ENCODE data around the gene NLGN1. TPM values are rescaled to one million over a fixed set of nuclear protein-coding genes. Genes with fewer than 3 reads are reported as not detected.

NLGN1 gene
- total and polyA plus RNA-seq, 12 donors, result 0.13 to 3.7 (median 0.84) TPM

- 45 to 56% (median 46%) methylated on average over 4 of the region's 4 CpGs for WGBS, 4 donors
- TF ChIP-seq POLR2A (IDR thresholded peaks at IDR 0.05) (no peak), CTCF (IDR thresholded peaks at IDR 0.05) (no peak)
Measured at GRCh38 chr3:173938159-173938558, 540.6 kb downstream of the NLGN1 start.

GRCh38 chr3:173938616-173939015, 541.1 kb downstream of the NLGN1 start:
- intact Hi-C loops (cut with DNase I), result no loop called here
- H3K4me1 ChIP-seq (replicated peaks in 1 of 2), result no peaks in the 10 kb centered on the region
- no peak for TF ChIP-seq CTCF (IDR thresholded peaks at IDR 0.05)
- no peak for TF ChIP-seq POLR2A (IDR thresholded peaks at IDR 0.05)
- no peaks in the 10 kb centered on the region for H3K9me3 ChIP-seq (replicated peaks in 1 of 3)
- H3K27me3 ChIP-seq, result no peaks in the 10 kb centered on the region
- 53 to 58% (median 57%) methylated on average over 2 of the region's 2 CpGs for WGBS, 4 donors
- no peak overlapping the region for H3K4me3 ChIP-seq
- H3K36me3 ChIP-seq (replicated peaks in 1 of 2), result no peaks in the 10 kb centered on the region
- DNase-seq, result no peak
- no peak overlapping the region for H3K27ac ChIP-seq

More at GRCh38 chr3:173938159-173938558, 540.6 kb downstream of the NLGN1 start:
- no peak overlapping the region for H3K4me3 ChIP-seq
- no peaks in the 10 kb centered on the region for H3K27me3 ChIP-seq
- no peaks in the 10 kb centered on the region for H3K9me3 ChIP-seq (replicated peaks in 1 of 3)
- no peaks in the 10 kb centered on the region for H3K4me1 ChIP-seq (replicated peaks in 1 of 2)
- no peaks in the 10 kb centered on the region for H3K36me3 ChIP-seq (replicated peaks in 1 of 2)
- intact Hi-C loops (cut with DNase I), result no loop called here
- H3K27ac ChIP-seq, result no peak overlapping the region
- DNase-seq, result no peak

- no peak overlapping the region for H3K27ac ChIP-seq
- no peaks in the 10 kb centered on the region for H3K9me3 ChIP-seq (replicated peaks in 1 of 3)
- TF ChIP-seq CTCF (IDR thresholded peaks at IDR 0.05) (no peak), POLR2A (IDR thresholded peaks at IDR 0.05) (no peak)
- intact Hi-C loops (cut with DNase I), result no loop called here
- 66 to 72% (median 70%) methylated on average over 2 of the region's 2 CpGs for WGBS, 4 donors
- no peaks in the 10 kb centered on the region for H3K27me3 ChIP-seq
- no peaks in the 10 kb centered on the region for H3K36me3 ChIP-seq (replicated peaks in 1 of 2)
- DNase-seq, result no peak
- no peak overlapping the region for H3K4me3 ChIP-seq
- H3K4me1 ChIP-seq (replicated peaks in 1 of 2), result no peaks in the 10 kb centered on the region
Measured at GRCh38 chr3:173939331-173939730, 541.8 kb downstream of the NLGN1 start.

- DNase-seq, result no peak
- intact Hi-C loops (cut with DNase I), result no loop called here
- Histone ChIP-seq H3K4me3 (no peak overlapping the region), H3K4me1 (replicated peaks in 1 of 2) (no peaks in the 10 kb centered on the region), H3K36me3 (replicated peaks in 1 of 2) (no peaks in the 10 kb centered on the region), H3K9me3 (replicated peaks in 1 of 3) (no peaks in the 10 kb centered on the region), H3K27me3 (no peaks in the 10 kb centered on the region), H3K27ac (no peak overlapping the region)
- WGBS, 4 donors, result 57 to 69% (median 62%) methylated on average over 3 of the region's 3 CpGs
- no peak for TF ChIP-seq POLR2A (IDR thresholded peaks at IDR 0.05)
- no peak for TF ChIP-seq CTCF (IDR thresholded peaks at IDR 0.05)
Measured at GRCh38 chr3:173943264-173943663, 545.7 kb downstream of the NLGN1 start.
